H9 (cell line): Measurements from ENCODE around the gene LBX2. TPM values are rescaled to one million over a fixed set of nuclear protein-coding genes. Genes with fewer than 3 reads are reported as not detected.

Experiments
- DNase-seq: peaks from one replicate; pipeline ENCODE4 v3.0.0-alpha.2; 2017
- H2AFZ ChIP-seq: one replicate; pipeline ENCODE4 v1.6.1; 2013; ENCODE audit warnings: mild to moderate bottlenecking, low read length, control low read depth, moderate library complexity
- H2AK5ac ChIP-seq: 2 replicates; pipeline ENCODE4 v1.6.1; 2013; ENCODE audit warnings: low read length, control low read depth, mixed read lengths; ENCODE audit not compliant: insufficient read length
- H2BK120ac ChIP-seq: one replicate; pipeline ENCODE4 v1.6.1; 2013; ENCODE audit warnings: low read depth, mild to moderate bottlenecking, low read length, control low read depth, inconsistent platforms; ENCODE audit not compliant: poor library complexity, severe bottlenecking
- H2BK12ac ChIP-seq: 2 replicates; pipeline ENCODE4 v1.6.1; 2013; ENCODE audit warnings: low read length, control low read depth, mixed read lengths, low read depth; ENCODE audit not compliant: insufficient read length
- H2BK15ac ChIP-seq: 2 replicates; pipeline ENCODE4 v1.6.1; 2013; ENCODE audit warnings: low read depth, low read length, control low read depth
- H2BK20ac ChIP-seq: one replicate; pipeline ENCODE4 v1.6.1; 2013; ENCODE audit warnings: low read depth, mild to moderate bottlenecking, low read length, control low read depth, inconsistent platforms; ENCODE audit not compliant: poor library complexity, severe bottlenecking
- H2BK5ac ChIP-seq: 2 replicates; pipeline ENCODE4 v1.6.1; 2013; ENCODE audit warnings: low read length, control low read depth, mixed read lengths; ENCODE audit not compliant: insufficient read length
- H3K14ac ChIP-seq: 2 replicates; pipeline ENCODE4 v1.6.1; 2013; ENCODE audit warnings: low read length, control low read depth; ENCODE audit not compliant: insufficient read depth
- H3K18ac ChIP-seq: 2 replicates; pipeline ENCODE4 v1.6.1; 2013; ENCODE audit warnings: low read depth, mild to moderate bottlenecking, mixed read lengths, low read length, control low read depth; ENCODE audit not compliant: insufficient read length
- H3K23ac ChIP-seq: 2 replicates; pipeline ENCODE4 v1.6.1; 2013; ENCODE audit warnings: low read length, control low read depth, mixed read lengths, low read depth; ENCODE audit not compliant: insufficient read length
- H3K23me2 ChIP-seq: 2 replicates; pipeline ENCODE4 v1.6.1; 2013; ENCODE audit warnings: low read depth, mild to moderate bottlenecking, mixed read lengths, low read length, control low read depth; ENCODE audit not compliant: insufficient read length, poor library complexity, severe bottlenecking
- H3K27ac ChIP-seq: 2 replicates; pipeline ENCODE4 v1.5.1; 2013; ENCODE audit warnings: low read length, control low read depth, mixed read lengths, low read depth; ENCODE audit not compliant: insufficient read length
- H3K27me3 ChIP-seq: 2 replicates; pipeline ENCODE4 v1.6.1; 2013; ENCODE audit warnings: low read length, control low read depth, inconsistent platforms; ENCODE audit not compliant: insufficient read depth
- H3K4ac ChIP-seq: 2 replicates; pipeline ENCODE4 v1.6.1; 2013; ENCODE audit warnings: low read depth, mild to moderate bottlenecking, control low read depth, inconsistent platforms, low read length, moderate library complexity
- H3K4me1 ChIP-seq: 2 replicates; pipeline ENCODE4 v1.6.1; 2013; ENCODE audit warnings: low read length, control low read depth, inconsistent platforms; ENCODE audit not compliant: insufficient read depth
- H3K4me2 ChIP-seq: 2 replicates; pipeline ENCODE4 v1.6.1; 2013; ENCODE audit warnings: low read length, control low read depth, mixed read lengths; ENCODE audit not compliant: insufficient read length, insufficient read depth
- H3K56ac ChIP-seq: 2 replicates; pipeline ENCODE4 v1.6.1; 2013; ENCODE audit warnings: low read depth, mild to moderate bottlenecking, mixed read lengths, low read length, control low read depth; ENCODE audit not compliant: insufficient read length
- H3K79me1 ChIP-seq: 2 replicates; pipeline ENCODE4 v1.6.1; 2013; ENCODE audit warnings: low read depth, mild to moderate bottlenecking, moderate library complexity, low read length, control low read depth, inconsistent platforms; ENCODE audit not compliant: insufficient read depth, poor library complexity, severe bottlenecking
- H3K79me2 ChIP-seq: 2 replicates; pipeline ENCODE4 v1.6.1; 2013; ENCODE audit warnings: low read length, control low read depth, inconsistent platforms; ENCODE audit not compliant: insufficient read depth
- H3K9ac ChIP-seq: 2 replicates; pipeline ENCODE4 v1.6.1; 2013; ENCODE audit warnings: low read length, control low read depth, mixed read lengths; ENCODE audit not compliant: insufficient read length; ENCODE audit errors: extremely low read depth
- H3K9me3 ChIP-seq: one replicate; pipeline ENCODE4 v1.6.1; 2013; ENCODE audit warnings: low read depth, low read length, inconsistent platforms; ENCODE audit not compliant: control insufficient read depth
- H3T11ph ChIP-seq: one replicate; pipeline ENCODE4 v1.6.1; 2013; ENCODE audit warnings: mild to moderate bottlenecking, low read length, control low read depth, inconsistent platforms
- H4K20me1 ChIP-seq: one replicate; pipeline ENCODE4 v1.6.1; 2013; ENCODE audit not compliant: control insufficient read depth, insufficient read length, insufficient read depth
- H4K5ac ChIP-seq: 2 replicates; pipeline ENCODE4 v1.6.1; 2013; ENCODE audit warnings: low read depth, mild to moderate bottlenecking, mixed read lengths, low read length, control low read depth; ENCODE audit not compliant: insufficient read length
- H4K8ac ChIP-seq: replicated peaks from 2 replicates; pipeline ENCODE4 v1.6.1; 2013; ENCODE audit warnings: low read length, control low read depth, mixed read lengths, low read depth; ENCODE audit not compliant: insufficient read length
- H4K91ac ChIP-seq: 2 replicates; pipeline ENCODE4 v1.6.1; 2013; ENCODE audit warnings: low read depth, mild to moderate bottlenecking, moderate library complexity, mixed read lengths, low read length, control low read depth; ENCODE audit not compliant: insufficient read length
- H3K27ac Mint-ChIP-seq, 3 experiments: 2 replicates in 2 of 3; 3 replicates in 1 of 3; pipeline ENCODE4 v1.8.0; 2020 to 2021; ENCODE audit warnings: mixed read lengths in 3 of 3, mild to moderate bottlenecking in 1 of 3, moderate library complexity in 1 of 3
- H3K27me3 Mint-ChIP-seq: 2 replicates; pipeline ENCODE4 v1.8.0; 2021; ENCODE audit warnings: low read depth, mild to moderate bottlenecking, moderate library complexity, mixed read lengths
- H3K36me3 Mint-ChIP-seq, 3 experiments: 2 replicates in 2 of 3; 3 replicates in 1 of 3; pipeline ENCODE4 v1.8.0; 2020 to 2021; ENCODE audit warnings: low read depth in 3 of 3, mixed read lengths in 3 of 3; ENCODE audit not compliant: insufficient read depth in 1 of 3
- H3K4me1 Mint-ChIP-seq, 2 experiments: 2 replicates each; pipeline ENCODE4 v1.8.0; 2020; ENCODE audit warnings: mixed read lengths in 2 of 2
- H3K4me3 Mint-ChIP-seq, 2 experiments: 2 replicates in 1 of 2; 3 replicates in 1 of 2; pipeline ENCODE4 v1.8.0; 2020 to 2021; ENCODE audit warnings: mild to moderate bottlenecking in 2 of 2, mixed read lengths in 2 of 2, moderate library complexity in 1 of 2
- H3K9me3 Mint-ChIP-seq, 2 experiments: 2 replicates in 1 of 2; 3 replicates in 1 of 2; pipeline ENCODE4 v1.8.0; 2020; ENCODE audit warnings: mild to moderate bottlenecking in 2 of 2, mixed read lengths in 2 of 2, moderate library complexity in 1 of 2
- WGBS: extraction: QIAGEN DNeasy Blood & Tissue Kit; methylation state at CpG from one replicate; pipeline ENCODE4 v1.1.7; 2013; ENCODE audit warnings: missing lambda C conversion rate, low lambda C conversion rate, mixed read lengths; ENCODE audit not compliant: insufficient read length; ENCODE audit errors: extremely low coverage; 5-methylcytosine and 5-hydroxymethylcytosine counted together
- total RNA-seq: library from RNA; stranded (reverse); gene quantifications from 2 replicates; pipeline ENCODE4 v1.2.1, GENCODE V29; 2021
- TF ChIP-seq, protein P1 (sequence below): fragments of 200-600 bp; sonication (generic); conservative IDR thresholded peaks from 3 replicates; pipeline ENCODE4 v1.8.0; 2021; ENCODE audit warnings: antibody characterized with exemption, mild to moderate bottlenecking

LBX2 gene
- total RNA-seq, 1 experiment from 2014 or later, result 1.1 TPM

- Histone ChIP-seq H2BK5ac (no peak overlapping the region), H4K8ac (no peak overlapping the region), H3K9me3 (no peaks in the 10 kb centered on the region), H3K27ac (no peak overlapping the region), H3K14ac (no peak overlapping the region), H2BK15ac (no peak overlapping the region), H3T11ph (no peak overlapping the region), H2BK20ac (no peak overlapping the region), H3K27me3 (peaks cover 52% of the 10 kb centered on the region), H3K4ac (no peak overlapping the region), H2AFZ (no peak overlapping the region), H3K79me2 (no peaks in the 10 kb centered on the region), H3K4me2 (peak overlapping the region; percentile 59), H4K20me1 (no peaks in the 10 kb centered on the region), H4K5ac (no peak overlapping the region), H3K56ac (no peak overlapping the region), H3K4me1 (peaks cover 4% of the 10 kb centered on the region; the same call in 1 of the 2 replicates), H3K23ac (no peak overlapping the region), H3K18ac (no peak overlapping the region), H2AK5ac (no peak overlapping the region), H3K79me1 (no peaks in the 10 kb centered on the region), H3K23me2 (peaks cover 14% of the 10 kb centered on the region), H3K9ac (no peak overlapping the region), H2BK120ac (no peak overlapping the region), H2BK12ac (no peak overlapping the region), H4K91ac (no peak overlapping the region)
- TF ChIP-seq, protein P1, sequence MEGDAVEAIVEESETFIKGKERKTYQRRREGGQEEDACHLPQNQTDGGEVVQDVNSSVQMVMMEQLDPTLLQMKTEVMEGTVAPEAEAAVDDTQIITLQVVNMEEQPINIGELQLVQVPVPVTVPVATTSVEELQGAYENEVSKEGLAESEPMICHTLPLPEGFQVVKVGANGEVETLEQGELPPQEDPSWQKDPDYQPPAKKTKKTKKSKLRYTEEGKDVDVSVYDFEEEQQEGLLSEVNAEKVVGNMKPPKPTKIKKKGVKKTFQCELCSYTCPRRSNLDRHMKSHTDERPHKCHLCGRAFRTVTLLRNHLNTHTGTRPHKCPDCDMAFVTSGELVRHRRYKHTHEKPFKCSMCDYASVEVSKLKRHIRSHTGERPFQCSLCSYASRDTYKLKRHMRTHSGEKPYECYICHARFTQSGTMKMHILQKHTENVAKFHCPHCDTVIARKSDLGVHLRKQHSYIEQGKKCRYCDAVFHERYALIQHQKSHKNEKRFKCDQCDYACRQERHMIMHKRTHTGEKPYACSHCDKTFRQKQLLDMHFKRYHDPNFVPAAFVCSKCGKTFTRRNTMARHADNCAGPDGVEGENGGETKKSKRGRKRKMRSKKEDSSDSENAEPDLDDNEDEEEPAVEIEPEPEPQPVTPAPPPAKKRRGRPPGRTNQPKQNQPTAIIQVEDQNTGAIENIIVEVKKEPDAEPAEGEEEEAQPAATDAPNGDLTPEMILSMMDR, result no peak
- peak overlapping the region; percentile 89 to 100 (median 99) for H3K27ac Mint-ChIP-seq
- no CpG with 5 or more reads among the region's 38 CpGs for WGBS
- H3K36me3 Mint-ChIP-seq, result peaks cover 22 to 29% (median 24%) of the 10 kb centered on the region in 3 experiments
- peak overlapping the region; percentile 98 to 100 for H3K4me3 Mint-ChIP-seq
- H3K27me3 Mint-ChIP-seq, result peaks cover 79% of the 10 kb centered on the region
- DNase-seq, result peak; percentile 66
- H3K9me3 Mint-ChIP-seq, result peaks cover 10% of the 10 kb centered on the region in 2 experiments
- H3K4me1 Mint-ChIP-seq, result peaks cover 35% of the 10 kb centered on the region in 2 experiments
Observed at GRCh38 chr2:74507926-74508520, 8.6 kb upstream of the LBX2 start.
